A549 (cell line): ENCODE data around the gene NR3C2.

ENCODE experiments used
- CHD2 ChIP-seq: fragments of 150-350 bp; IDR thresholded peaks from 2 replicates; pipeline ENCODE4 v1.6.1; 2014; ENCODE audit warnings: low read length; ENCODE audit not compliant: partially characterized antibody
- ESRRA ChIP-seq: fragments of 150-350 bp; IDR thresholded peaks from 2 replicates; pipeline ENCODE4 v1.6.1; 2014; ENCODE audit warnings: mild to moderate bottlenecking, low read length, borderline replicate concordance
- TFCP2L1 ChIP-seq: fragments of 250-450 bp; sonication (Bioruptor Pico); IDR thresholded peaks from 2 replicates; pipeline ENCODE4 v1.5.0; 2021; ENCODE audit warnings: mild to moderate bottlenecking
- TF ChIP-seq, protein P1 (sequence below): fragments of 250-450 bp; sonication (Bioruptor Pico); IDR thresholded peaks from 2 replicates; pipeline ENCODE4 v1.5.0; 2020; ENCODE audit warnings: low read depth, mild to moderate bottlenecking, moderate library complexity

GRCh38 chr4:148097801-148098200, 344.4 kb downstream of the NR3C2 start:
- TF ChIP-seq TFCP2L1 (CRISPR knock-in tag) (no peak), ESRRA (no peak), CHD2 (no peak)
- TF ChIP-seq, protein P1, sequence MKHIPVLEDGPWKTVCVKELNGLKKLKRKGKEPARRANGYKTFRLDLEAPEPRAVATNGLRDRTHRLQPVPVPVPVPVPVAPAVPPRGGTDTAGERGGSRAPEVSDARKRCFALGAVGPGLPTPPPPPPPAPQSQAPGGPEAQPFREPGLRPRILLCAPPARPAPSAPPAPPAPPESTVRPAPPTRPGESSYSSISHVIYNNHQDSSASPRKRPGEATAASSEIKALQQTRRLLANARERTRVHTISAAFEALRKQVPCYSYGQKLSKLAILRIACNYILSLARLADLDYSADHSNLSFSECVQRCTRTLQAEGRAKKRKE (CRISPR knock-in tag): no peak
